HS-27A (cell line): ENCODE measurements around the gene HOTAIR.

Source experiments
- DNase-seq: peaks from one replicate; pipeline ENCODE4 v3.0.0-alpha.2; 2012; ENCODE audit warnings: low read depth, missing footprints

The HOTAIR gene

GRCh38 chr12:53960187-53961024 is 14.3 kb downstream of the HOTAIR start:
- no peak for DNase-seq

GRCh38 chr12:53959314-53959713 is 15.4 kb downstream of the HOTAIR start:
- DNase-seq, result no peak

GRCh38 chr12:53958128-53958527 is 16.6 kb downstream of the HOTAIR start:
- DNase-seq, result no peak

- no peak for DNase-seq
Measured at GRCh38 chr12:53956914-53957536, 17.7 kb downstream of the HOTAIR start.

- no peak for DNase-seq
Measured at GRCh38 chr12:53956251-53956887, 18.4 kb downstream of the HOTAIR start.

GRCh38 chr12:53955776-53956250 is 18.9 kb downstream of the HOTAIR start:
- no peak for DNase-seq

GRCh38 chr12:53955036-53955775 is 19.5 kb downstream of the HOTAIR start:
- no peak for DNase-seq

GRCh38 chr12:53954694-53955035 is 20.1 kb downstream of the HOTAIR start, which contains the start of gene HOXC12:
HOXC12 (plus strand) TSS chr12:53954903; CDS start chr12:53954930, 27 bp downstream.
- DNase-seq, result no peak

- no peak for DNase-seq
Measured at GRCh38 chr12:53953831-53954693, 20.7 kb downstream of the HOTAIR start.

- DNase-seq, result no peak
Measured at GRCh38 chr12:53952871-53953734, 21.7 kb downstream of the HOTAIR start.

GRCh38 chr12:53952335-53952694 is 22.4 kb downstream of the HOTAIR start:
- no peak for DNase-seq

GRCh38 chr12:53951577-53952334 is 23.0 kb downstream of the HOTAIR start:
- DNase-seq, result no peak

GRCh38 chr12:53950789-53951576 is 23.8 kb downstream of the HOTAIR start:
- no peak for DNase-seq

GRCh38 chr12:53950437-53950773 is 24.3 kb downstream of the HOTAIR start:
- no peak for DNase-seq

GRCh38 chr12:53949631-53950436 is 24.9 kb downstream of the HOTAIR start:
- no peak for DNase-seq

GRCh38 chr12:53948650-53949593 is 25.8 kb downstream of the HOTAIR start:
- no peak for DNase-seq

- no peak for DNase-seq
Measured at GRCh38 chr12:53947743-53948142, 27.0 kb downstream of the HOTAIR start.
